ENCODE data around the gene KIAA0040. TPM values are rescaled to one million over a fixed set of nuclear protein-coding genes. Genes with fewer than 3 reads are reported as not detected.

The KIAA0040 gene
- total RNA-seq, 1 donor from 2014 or later: 9.7 TPM

DNA sequence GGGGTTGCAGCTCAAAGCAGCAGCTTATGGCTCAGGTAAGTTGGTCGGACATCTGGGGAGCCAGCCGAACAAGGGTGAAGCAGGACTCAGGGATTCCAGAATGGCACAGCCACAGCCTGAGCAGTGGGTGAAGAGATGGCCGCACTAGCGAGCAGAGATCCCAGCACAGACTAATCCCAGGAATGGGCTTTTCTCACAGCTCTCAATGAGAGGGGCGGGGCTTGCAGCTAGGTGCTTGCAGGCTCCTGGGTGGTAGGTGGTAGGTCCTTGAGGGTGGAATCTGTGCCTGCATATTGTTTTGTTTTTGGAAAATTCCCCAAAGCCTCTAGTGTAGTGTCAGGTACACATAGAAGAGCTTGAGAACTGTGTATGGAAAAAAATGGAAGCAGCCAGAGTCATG, 9.0 kb downstream of the KIAA0040 start:
- no peaks in the 10 kb centered on the region for H3K36me3 ChIP-seq (ENCODE audit: control insufficient read depth, insufficient read depth, low read length)

DNA sequence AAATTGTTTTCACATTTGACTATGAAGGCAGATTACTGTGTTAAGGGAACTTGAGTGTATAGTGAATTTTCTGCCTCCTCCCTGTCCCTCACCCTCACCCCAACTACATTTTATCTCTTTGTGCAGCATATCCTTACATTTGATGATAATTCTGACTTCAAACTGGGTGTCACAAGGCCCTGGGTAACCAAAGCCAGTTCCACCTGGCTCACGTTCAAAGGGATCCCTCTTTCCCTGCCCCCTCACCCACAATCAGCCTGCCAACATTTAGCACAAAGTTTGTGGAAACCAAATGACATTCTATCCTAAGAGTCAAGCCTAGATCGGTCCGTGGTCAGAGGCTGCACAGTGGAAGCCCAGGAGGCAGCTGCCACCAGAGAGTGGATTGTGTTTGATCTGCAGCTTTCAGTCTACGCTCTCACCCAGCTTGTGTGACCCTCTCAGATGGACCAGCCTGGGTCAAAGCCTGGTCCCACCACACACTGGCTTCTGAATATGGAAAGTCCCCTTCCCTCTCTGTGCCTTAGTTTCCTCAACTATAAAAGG, 10.3 kb downstream of the KIAA0040 start:
- H3K36me3 ChIP-seq (ENCODE audit: control insufficient read depth, insufficient read depth, low read length): no peaks in the 10 kb centered on the region
- H3K27me3 ChIP-seq (ENCODE audit: control insufficient read depth, insufficient read depth, low read length): no peaks in the 10 kb centered on the region
- no peak overlapping the region for H3K4me3 ChIP-seq (ENCODE audit: low read depth, low read length)
- no peak for DNase-seq (ENCODE audit: low read depth)
- TF ChIP-seq, protein P1, sequence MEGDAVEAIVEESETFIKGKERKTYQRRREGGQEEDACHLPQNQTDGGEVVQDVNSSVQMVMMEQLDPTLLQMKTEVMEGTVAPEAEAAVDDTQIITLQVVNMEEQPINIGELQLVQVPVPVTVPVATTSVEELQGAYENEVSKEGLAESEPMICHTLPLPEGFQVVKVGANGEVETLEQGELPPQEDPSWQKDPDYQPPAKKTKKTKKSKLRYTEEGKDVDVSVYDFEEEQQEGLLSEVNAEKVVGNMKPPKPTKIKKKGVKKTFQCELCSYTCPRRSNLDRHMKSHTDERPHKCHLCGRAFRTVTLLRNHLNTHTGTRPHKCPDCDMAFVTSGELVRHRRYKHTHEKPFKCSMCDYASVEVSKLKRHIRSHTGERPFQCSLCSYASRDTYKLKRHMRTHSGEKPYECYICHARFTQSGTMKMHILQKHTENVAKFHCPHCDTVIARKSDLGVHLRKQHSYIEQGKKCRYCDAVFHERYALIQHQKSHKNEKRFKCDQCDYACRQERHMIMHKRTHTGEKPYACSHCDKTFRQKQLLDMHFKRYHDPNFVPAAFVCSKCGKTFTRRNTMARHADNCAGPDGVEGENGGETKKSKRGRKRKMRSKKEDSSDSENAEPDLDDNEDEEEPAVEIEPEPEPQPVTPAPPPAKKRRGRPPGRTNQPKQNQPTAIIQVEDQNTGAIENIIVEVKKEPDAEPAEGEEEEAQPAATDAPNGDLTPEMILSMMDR (IDR thresholded peaks at IDR 0.05; ENCODE audit: insufficient read depth, low read length, poor library complexity, severe bottlenecking): no peak

More for the DNA sequence above, 9.0 kb downstream of the KIAA0040 start:
- no peak for DNase-seq (ENCODE audit: low read depth)
- TF ChIP-seq, protein P1 (IDR thresholded peaks at IDR 0.05; ENCODE audit: insufficient read depth, low read length, poor library complexity, severe bottlenecking): no peak
- Histone ChIP-seq H3K27me3 (ENCODE audit: control insufficient read depth, insufficient read depth, low read length) (no peaks in the 10 kb centered on the region), H3K4me3 (ENCODE audit: low read depth, low read length) (no peak overlapping the region)

DNA sequence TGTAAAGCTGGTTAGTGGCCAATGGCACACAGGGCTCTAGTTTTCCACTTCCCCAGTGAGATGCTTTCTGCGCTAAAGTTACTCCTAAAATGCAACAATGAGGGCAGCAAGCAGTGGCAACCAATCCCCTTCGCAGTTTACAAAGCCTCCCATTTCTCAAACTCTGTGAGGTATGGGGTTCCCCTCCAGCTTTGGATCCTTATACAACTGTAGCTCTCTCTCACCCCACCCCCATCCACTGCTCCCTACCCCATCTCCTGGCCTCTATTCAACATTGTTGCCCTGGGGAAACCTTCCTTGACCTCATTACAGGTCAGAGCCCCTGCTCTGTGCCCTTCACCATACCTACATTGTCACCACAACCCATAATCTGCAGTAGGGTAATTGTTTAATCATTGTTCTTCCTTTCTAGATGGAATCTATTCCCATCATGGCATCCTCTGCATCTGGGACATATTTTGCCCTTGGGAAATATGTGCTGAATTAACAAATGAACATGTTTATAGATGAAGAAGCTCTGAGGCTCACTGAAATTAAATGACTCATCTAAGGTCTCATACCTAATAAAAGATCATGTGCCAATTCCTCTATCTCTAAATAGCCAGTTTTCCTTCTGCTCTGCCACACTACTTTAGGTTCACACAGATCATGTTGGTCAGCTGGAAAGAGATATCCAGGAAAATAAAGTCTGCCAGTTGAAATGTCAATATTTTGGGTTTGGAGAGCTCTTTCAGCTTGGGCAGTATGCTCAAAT, 12.6 kb downstream of the KIAA0040 start:
- H3K27me3 ChIP-seq (ENCODE audit: control insufficient read depth, insufficient read depth, low read length): no peaks in the 10 kb centered on the region
- no peak overlapping the region for H3K4me3 ChIP-seq (ENCODE audit: low read depth, low read length)
- H3K36me3 ChIP-seq (ENCODE audit: control insufficient read depth, insufficient read depth, low read length): no peaks in the 10 kb centered on the region
- TF ChIP-seq, protein P1 (IDR thresholded peaks at IDR 0.05; ENCODE audit: insufficient read depth, low read length, poor library complexity, severe bottlenecking): no peak
- DNase-seq (ENCODE audit: low read depth): no peak

DNA sequence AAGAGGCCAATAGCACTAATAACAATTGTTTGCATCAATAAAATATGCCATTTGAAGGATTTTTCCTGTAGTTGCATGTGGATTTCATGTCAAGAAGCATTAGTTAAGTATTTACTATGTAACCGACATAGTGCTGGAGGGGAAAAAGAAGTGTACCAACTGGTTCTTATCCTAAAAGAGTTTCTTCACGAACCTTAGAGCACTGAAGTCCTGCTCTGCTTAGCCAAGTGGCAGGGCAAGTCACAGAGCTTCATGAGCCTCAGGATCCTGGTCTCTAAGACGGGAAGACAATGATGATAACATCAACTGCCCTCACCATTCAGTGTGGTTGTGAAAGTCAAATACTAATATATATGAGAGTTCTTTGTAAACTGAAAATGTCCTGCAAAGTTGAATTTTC, 14.1 kb downstream of the KIAA0040 start:
- no peak for DNase-seq (ENCODE audit: low read depth)
- TF ChIP-seq, protein P1 (IDR thresholded peaks at IDR 0.05; ENCODE audit: insufficient read depth, low read length, poor library complexity, severe bottlenecking): no peak
- H3K36me3 ChIP-seq (ENCODE audit: control insufficient read depth, insufficient read depth, low read length): no peaks in the 10 kb centered on the region

DNA sequence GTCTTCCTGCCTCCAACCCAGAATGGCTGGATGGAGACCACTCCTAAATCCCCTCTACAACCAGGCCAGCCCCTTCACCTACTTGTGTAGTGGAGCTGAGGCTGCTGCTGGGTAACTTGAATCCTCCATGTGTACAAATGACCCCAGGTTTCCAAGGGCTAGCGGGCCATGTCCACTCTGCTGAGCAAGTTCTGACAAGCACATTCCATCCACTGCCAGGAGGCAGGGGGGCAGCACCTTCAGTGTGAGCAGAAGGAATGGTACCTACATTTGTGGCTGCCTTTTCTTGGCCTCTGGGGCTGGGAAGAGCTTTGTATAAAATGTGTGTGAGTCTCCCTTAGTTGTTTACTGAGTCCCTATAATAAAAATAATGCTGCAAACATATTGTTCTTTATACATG, 14.5 kb downstream of the KIAA0040 start:
- H3K4me3 ChIP-seq (ENCODE audit: low read depth, low read length): no peak overlapping the region
- H3K36me3 ChIP-seq (ENCODE audit: control insufficient read depth, insufficient read depth, low read length): no peaks in the 10 kb centered on the region
- no peaks in the 10 kb centered on the region for H3K27me3 ChIP-seq (ENCODE audit: control insufficient read depth, insufficient read depth, low read length)
- TF ChIP-seq, protein P1 (IDR thresholded peaks at IDR 0.05; ENCODE audit: insufficient read depth, low read length, poor library complexity, severe bottlenecking): no peak
- DNase-seq (ENCODE audit: low read depth): no peak

More for the DNA sequence above, 14.1 kb downstream of the KIAA0040 start:
- H3K27me3 ChIP-seq (ENCODE audit: control insufficient read depth, insufficient read depth, low read length): no peaks in the 10 kb centered on the region
- H3K4me3 ChIP-seq (ENCODE audit: low read depth, low read length): no peak overlapping the region
